GM12878 (cell line): ENCODE measurements around the gene NECTIN1. TPM values are rescaled to one million over a fixed set of nuclear protein-coding genes. Genes with fewer than 3 reads are reported as not detected.

Experiments
- ATAC-seq: fragments of 200-7000 bp; cut with Tn5 transposase; 3 replicates; pipeline ENCODE4 v1.9.1; 2020; ENCODE audit warnings: mild to moderate bottlenecking, moderate library complexity
- BruUV-seq: library from RNA; stranded (reverse); fragments of 400-500 nt; replicated peaks from 2 replicates; lab custom pipeline; 2021; lab: Mats Ljungman, UMichigan
- CTCF ChIA-PET: fragments of 300-600 bp; sonication (Branson Sonifier 250); formaldehyde crosslinking; extraction: SDS; loops from one replicate; lab custom pipeline; 2021; ENCODE audit warnings: inconsistent platforms; lab: Yijun Ruan, JAX
- POLR2A ChIA-PET: fragments of 350-600 bp; formaldehyde crosslinking; extraction: SDS; loops from one replicate; lab custom pipeline; 2021; ENCODE audit warnings: inconsistent platforms; lab: Charles Lee
- RAD21 ChIA-PET: fragments of 300-600 bp; sonication (Branson Sonifier 250); formaldehyde crosslinking; loops from one replicate; lab custom pipeline; 2023; ENCODE audit warnings: antibody characterized with exemption; ENCODE audit not compliant: unreplicated experiment; lab: Charles Lee
- SMC1A ChIA-PET: fragments of 300-600 bp; sonication (Branson Sonifier 250); formaldehyde crosslinking; loops from one replicate; lab custom pipeline; 2023; ENCODE audit not compliant: unreplicated experiment, uncharacterized antibody; lab: Charles Lee
- DNase-seq: peaks from one replicate; pipeline ENCODE4 v3.0.0-alpha.2; 2011; ENCODE audit warnings: low read depth, low spot score
- FAIRE-seq: peaks from 3 replicates; lab custom pipeline; 2011; peaks lifted over from hg19 to GRCh38; lab: Jason Lieb, UNC
- H2AFZ ChIP-seq: 2 replicates; pipeline ENCODE4 v1.6.0; 2011; ENCODE audit warnings: low read depth, low read length, control low read depth; ENCODE audit not compliant: control insufficient read depth
- H3K27ac ChIP-seq: 2 replicates; pipeline ENCODE4 v1.5.1; 2011; ENCODE audit warnings: control low read depth; ENCODE audit not compliant: control insufficient read depth, insufficient read depth
- H3K27me3 ChIP-seq, 2 experiments: replicated peaks in 1 of 2; 2 replicates each; pipeline versions ENCODE4 v1.6.0 to v1.6.1; 2011; ENCODE audit warnings: low read length in 1 of 2; ENCODE audit not compliant: control insufficient read depth in 2 of 2, insufficient read depth in 2 of 2
- H3K36me3 ChIP-seq, 2 experiments: 2 replicates each; pipeline ENCODE4 v1.5.1; 2011; ENCODE audit warnings: low read length in 1 of 2; ENCODE audit not compliant: control insufficient read depth in 2 of 2, insufficient read depth in 2 of 2
- H3K4me1 ChIP-seq: 2 replicates; pipeline ENCODE4 v1.6.1; 2011; ENCODE audit warnings: mild to moderate bottlenecking, low read length, moderate library complexity, mixed read lengths; ENCODE audit not compliant: control insufficient read depth, insufficient read depth
- H3K4me2 ChIP-seq: 2 replicates; pipeline ENCODE4 v1.6.0; 2011; ENCODE audit warnings: control low read depth; ENCODE audit not compliant: control insufficient read depth, insufficient read depth
- H3K4me3 ChIP-seq: fragments of 200-600 bp; sonication (generic); 2 replicates; pipeline ENCODE4 v1.5.1; 2016
- H3K79me2 ChIP-seq: 2 replicates; pipeline ENCODE4 v1.6.0; 2011; ENCODE audit warnings: low read length; ENCODE audit not compliant: control insufficient read depth, insufficient read depth
- H3K9ac ChIP-seq: 2 replicates; pipeline ENCODE4 v1.8.0; 2011; ENCODE audit warnings: low read length, control low read depth, mixed read lengths; ENCODE audit not compliant: control insufficient read depth, insufficient read depth
- H3K9me3 ChIP-seq: replicated peaks from 3 replicates; pipeline ENCODE4 v1.5.1; 2011; ENCODE audit warnings: mild to moderate bottlenecking, low read length; ENCODE audit not compliant: control insufficient read depth, insufficient read depth
- H4K20me1 ChIP-seq: 2 replicates; pipeline ENCODE4 v1.6.0; 2011; ENCODE audit not compliant: control insufficient read depth, insufficient read depth
- ASH2L ChIP-seq: fragments of 300-600, 200-600 bp; sonication (generic); IDR thresholded peaks from 2 replicates; pipeline ENCODE4 v1.6.1; 2017; ENCODE audit warnings: low read depth, mild to moderate bottlenecking, borderline replicate concordance
- BMI1 ChIP-seq: fragments of 450-650 bp; IDR thresholded peaks from 2 replicates; pipeline ENCODE4 v1.6.1; 2016; ENCODE audit warnings: mild to moderate bottlenecking, moderate library complexity, borderline replicate concordance
- FOS ChIP-seq: IDR thresholded peaks from 3 replicates; pipeline ENCODE4 v1.6.1; 2011; ENCODE audit warnings: borderline replicate concordance; ENCODE audit not compliant: insufficient read length; ENCODE audit errors: extremely low read depth
- FOXK2 ChIP-seq: fragments of 450-650 bp; IDR thresholded peaks from 2 replicates; pipeline ENCODE4 v1.6.1; 2017; ENCODE audit warnings: mild to moderate bottlenecking, moderate library complexity
- KAT2A ChIP-seq: conservative IDR thresholded peaks from 2 replicates; pipeline ENCODE4 v1.6.1; 2011; ENCODE audit warnings: low read depth, low read length; ENCODE audit not compliant: control insufficient read depth
- NFYB ChIP-seq: IDR thresholded peaks from 2 replicates; pipeline ENCODE4 v1.6.1; 2011; ENCODE audit warnings: low read depth, mild to moderate bottlenecking, low read length, improper control_type of control experiment, moderate library complexity; ENCODE audit not compliant: insufficient read depth
- PRDM15 ChIP-seq: fragments of 450-650 bp; formaldehyde crosslinking; IDR thresholded peaks from 2 replicates; pipeline ENCODE4 v1.4.0; 2020; ENCODE audit warnings: mild to moderate bottlenecking, moderate library complexity
- SIX5 ChIP-seq: IDR thresholded peaks from 2 replicates; pipeline ENCODE4 v1.6.1; 2011; ENCODE audit warnings: mild to moderate bottlenecking, low read depth, low read length, moderate library complexity; ENCODE audit not compliant: severe bottlenecking
- USF2 ChIP-seq: IDR thresholded peaks from 2 replicates; pipeline ENCODE4 v1.6.1; 2011; ENCODE audit warnings: low read depth, low read length, improper control_type of control experiment, borderline replicate concordance
- ZBTB40 ChIP-seq: fragments of 450-650 bp; IDR thresholded peaks from 2 replicates; pipeline ENCODE4 v1.6.1; 2016; ENCODE audit warnings: mild to moderate bottlenecking, moderate library complexity, borderline replicate concordance
- ZNF207 ChIP-seq: fragments of 450-650 bp; IDR thresholded peaks from 2 replicates; pipeline ENCODE4 v1.6.1; 2014; ENCODE audit warnings: antibody characterized with exemption, mild to moderate bottlenecking, borderline replicate concordance
- WGBS: methylation state at CpG from one replicate; pipeline ENCODE4 v1.1.6; 2016; ENCODE audit warnings: low lambda C conversion rate; ENCODE audit not compliant: insufficient replicate concordance, insufficient coverage; ENCODE audit errors: missing lambda C conversion rate; 5-methylcytosine and 5-hydroxymethylcytosine counted together
- in situ Hi-C: fragments of 300-500 bp; cut with MboI; formaldehyde crosslinking; loops from 9 replicates; pipeline ENCODE4 v1.14.3; 2018; ENCODE audit warnings: mixed read lengths
- intact Hi-C: fragments of 100-400 bp; cut with micrococcal nuclease; formaldehyde crosslinking; loops from one replicate; pipeline ENCODE4 v1.14.2; 2022; ENCODE audit not compliant: unreplicated experiment
- polyA plus RNA-seq, 11 experiments: library from polyadenylated mRNA; depleted of rRNA in 4 of 11; unstranded in 6 of 11; stranded (reverse) in 5 of 11; fragments of >200 nt; fragmentation: Nextera tagmentation in 4 of 11; fragmentation: Illumina TruSeq in 1 of 11; extraction: Ambion mirVana in 4 of 11; extraction: Trizol in 1 of 11; gene quantifications; 1 replicate in 1 of 11; 2 replicates in 10 of 11; pipeline versions ENCODE4 v1.2.1 to v1.2.3, GENCODE V29; 2011 to 2016; ENCODE audit warnings: inconsistent platforms in 2 of 11, missing spikeins in 2 of 11, low read depth in 1 of 11
- total RNA-seq, 4 experiments: library from RNA; depleted of rRNA in 3 of 4; stranded (reverse); fragments of >200 nt in 3 of 4; fragmentation: Illumina TruSeq in 1 of 4; extraction: Trizol in 1 of 4; gene quantifications; 2 replicates each; pipeline versions ENCODE4 v1.2.1 to v1.2.3, GENCODE V29; 2013 to 2021

Gene NECTIN1
- total and polyA plus RNA-seq, 10 of the 15 experiments (the other 5 are each of a cell fraction or from before 2014, with no cell fraction given), result 0.97 to 9.2 (median 2.3) TPM

- Histone ChIP-seq H4K20me1 (no peaks in the 10 kb centered on the region), H2AFZ (no peak overlapping the region), H3K4me2 (no peak overlapping the region), H3K9ac (no peak overlapping the region), H3K79me2 (peaks cover 15% of the 10 kb centered on the region), H3K27ac (no peak overlapping the region), H3K9me3 (no peaks in the 10 kb centered on the region), H3K4me1 (peaks cover 10% of the 10 kb centered on the region), H3K27me3 (no peaks in the 10 kb centered on the region), H3K4me3 (no peak overlapping the region), H3K36me3 (no peaks in the 10 kb centered on the region)
- ChIA-PET POLR2A (interaction anchor here (0.9 kb wide), 1 partner anchor 9 kb away, joined by 3 read pairs; no protein-coding TSS in a partner anchor), SMC1A (interaction anchor here (0.9 kb wide), 1 partner anchor 33 kb away, joined by 3 read pairs; no protein-coding TSS in a partner anchor), CTCF (interaction anchor here (0.9 to 1.7 kb wide), 2 partner anchors 19 to 74 kb away, joined by 4 to 6 read pairs; partner anchors contain the start of gene NECTIN1), RAD21 (no interaction called here)
- no TSS peak for BruUV-seq
- intact Hi-C loops, result no loop called here
- ATAC-seq (no peak), DNase-seq (no peak), FAIRE-seq (no peak)
- WGBS, result 59% methylated on average over 15 of the region's 15 CpGs
- in situ Hi-C loops, result no loop called here
- TF ChIP-seq FOXK2, result no peak
- TF ChIP-seq ASH2L, result no peak
- TF ChIP-seq KAT2A, result no peak
- TF ChIP-seq ZNF207, result no peak
- no peak for TF ChIP-seq FOS
- TF ChIP-seq SIX5, result no peak
- TF ChIP-seq PRDM15 (CRISPR knock-in tag), result no peak
- no peak for TF ChIP-seq USF2
- TF ChIP-seq BMI1, result no peak
- TF ChIP-seq ZBTB40, result no peak
- no peak for TF ChIP-seq NFYB
These were observed 19.1 kb upstream of the NECTIN1 start for GRCh38 chr11:119747868-119748660.
